Adipose tissue (tissue), 3 donors: ENCODE results near the gene FAM163A. TPM values are rescaled to one million over a fixed set of nuclear protein-coding genes. Genes with fewer than 3 reads are reported as not detected.
"Not testable (repeated sequence)": the region's sequence is repeated elsewhere in the genome, so short reads cannot be mapped to it uniquely, and the experiment has no call there.

Experiments used
- H3K27ac ChIP-seq: one replicate; pipeline ENCODE4 v1.5.1; 2013; ENCODE audit warnings: low read depth, low read length
- WGBS, 3 donors: extraction: QIAGEN DNeasy Blood & Tissue Kit; methylation state at CpG; one replicate each; pipeline ENCODE4 v1.1.7; 2013; 5-methylcytosine and 5-hydroxymethylcytosine counted together
- polyA plus RNA-seq, 3 donors: library from polyadenylated mRNA; stranded (reverse); fragments of 200-250 nt; gene quantifications; one replicate each; pipeline ENCODE4 v1.2.3, GENCODE V29; 2013
- donor health status: healthy with polysubstance abuse.
- donor health status: Bipolar disorder and iron deficiency.
- donor health status: healthy.

The FAM163A gene
- polyA plus RNA-seq, result under 1 TPM; 0.05 to 0.22 (median 0.06) TPM

DNA sequence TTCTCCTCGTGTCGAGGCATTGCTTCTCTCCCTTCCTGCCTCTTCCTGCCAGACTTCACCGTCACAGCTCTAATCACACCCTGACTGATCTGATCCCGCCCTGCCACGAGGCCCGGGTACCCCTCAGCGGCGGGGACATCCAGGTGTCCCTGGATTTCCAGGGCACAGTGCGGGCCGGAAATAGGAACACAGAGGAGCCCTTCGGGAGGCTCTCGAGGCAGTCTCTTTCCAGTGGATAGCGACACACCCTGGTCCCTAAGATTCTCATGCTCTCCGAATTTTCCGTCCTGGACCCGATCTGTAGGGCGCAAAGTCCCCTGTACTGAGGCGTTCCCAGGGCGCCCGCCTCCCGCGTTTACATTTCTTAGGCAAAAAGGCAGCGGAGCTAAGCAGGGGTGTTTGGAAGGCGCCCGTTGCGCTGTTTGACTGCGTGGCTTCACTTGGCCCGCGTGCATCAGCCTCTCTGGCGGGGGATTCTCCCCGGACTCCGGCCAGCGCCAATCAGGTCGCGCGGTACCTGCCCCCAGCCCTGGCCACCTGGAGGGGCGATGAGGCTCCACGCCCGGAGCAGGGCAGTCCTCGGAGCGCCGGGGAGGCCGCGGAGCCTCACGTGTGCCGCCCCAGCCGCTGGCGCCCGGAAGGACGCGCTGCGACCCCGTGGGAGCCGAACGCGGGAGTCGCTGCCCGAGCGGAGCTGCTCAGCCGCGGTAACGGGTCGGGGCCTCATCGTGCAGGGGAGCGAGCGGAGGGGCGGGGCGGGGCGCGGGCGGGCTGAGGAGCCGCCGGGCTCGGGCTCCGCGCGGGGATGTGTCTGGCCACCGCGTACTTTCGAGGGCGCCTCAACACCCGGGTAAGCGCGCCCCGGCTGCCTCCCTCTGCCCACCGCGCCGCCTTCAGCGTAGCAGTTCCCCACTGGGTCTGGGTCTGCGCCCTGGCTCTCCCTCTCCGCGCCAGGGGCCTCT is at the start of gene FAM163A:
Gene FAM163A, plus strand, starts transcription at position 575 of the 962 bp plus-strand sequence. CDS start 69,807 bp downstream, outside the sequence.
- 1 to 2% (median 1%) methylated on average over 81 to 92 of the region's 92 CpGs for WGBS, 3 donors
- no peak within 1 kb of the TSS for H3K27ac ChIP-seq

DNA sequence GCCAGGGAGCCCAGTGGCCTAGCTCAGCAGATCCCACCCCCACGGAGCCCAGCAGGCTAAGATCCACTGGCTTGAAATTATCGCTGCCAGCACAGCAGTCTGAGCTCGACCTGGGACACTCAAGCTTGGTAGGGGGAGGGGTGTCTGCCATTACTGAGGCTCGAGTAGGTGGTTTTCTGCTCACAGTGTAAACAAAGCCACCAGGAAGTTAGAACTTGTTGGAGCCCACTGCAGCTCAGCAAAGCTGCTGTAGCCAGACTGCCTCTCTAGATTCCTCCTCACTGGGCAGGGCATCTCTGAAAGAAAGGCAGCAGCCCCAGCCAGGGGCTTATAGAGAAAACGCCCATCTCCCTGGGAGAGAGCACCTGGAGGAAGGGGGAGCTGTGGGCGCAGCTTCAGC is 48.6 kb upstream of the FAM163A start:
- 45 to 58% (median 47%) methylated on average over 6 of the region's 6 CpGs for WGBS, 3 donors

DNA sequence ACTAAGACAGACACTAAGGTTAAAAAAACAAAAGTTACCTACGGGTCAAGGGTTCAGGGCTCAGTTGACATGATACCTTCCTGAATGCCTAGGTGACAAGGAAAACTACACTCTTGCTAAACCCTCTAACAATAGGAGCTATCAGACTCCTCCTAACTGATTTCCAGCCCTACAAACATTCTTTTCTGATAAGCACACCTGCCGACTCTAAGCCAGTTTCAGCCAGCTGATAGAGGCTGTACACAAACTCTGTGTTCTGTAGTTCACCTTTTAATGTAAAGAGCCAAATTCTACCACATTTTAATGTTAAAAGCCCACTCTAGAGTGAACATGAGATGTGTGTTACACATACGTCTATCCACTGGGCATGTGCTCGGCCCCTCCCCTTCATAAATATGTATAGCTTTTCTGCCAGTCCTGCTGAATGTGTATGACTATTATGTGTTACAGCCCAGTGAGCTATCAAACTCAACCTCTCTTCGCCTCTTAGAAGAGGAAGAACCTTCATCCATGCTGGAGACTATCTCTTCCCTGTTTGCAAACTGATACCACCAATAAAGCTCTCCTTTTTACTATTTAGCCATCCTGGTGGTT is 40.0 kb upstream of the FAM163A start:
- 67 to 83% (median 77%) methylated on average over 5 of the region's 5 CpGs for WGBS, 3 donors

More for the DNA sequence above, 48.6 kb upstream of the FAM163A start:
- H3K27ac ChIP-seq, result not testable (repeated sequence)

DNA sequence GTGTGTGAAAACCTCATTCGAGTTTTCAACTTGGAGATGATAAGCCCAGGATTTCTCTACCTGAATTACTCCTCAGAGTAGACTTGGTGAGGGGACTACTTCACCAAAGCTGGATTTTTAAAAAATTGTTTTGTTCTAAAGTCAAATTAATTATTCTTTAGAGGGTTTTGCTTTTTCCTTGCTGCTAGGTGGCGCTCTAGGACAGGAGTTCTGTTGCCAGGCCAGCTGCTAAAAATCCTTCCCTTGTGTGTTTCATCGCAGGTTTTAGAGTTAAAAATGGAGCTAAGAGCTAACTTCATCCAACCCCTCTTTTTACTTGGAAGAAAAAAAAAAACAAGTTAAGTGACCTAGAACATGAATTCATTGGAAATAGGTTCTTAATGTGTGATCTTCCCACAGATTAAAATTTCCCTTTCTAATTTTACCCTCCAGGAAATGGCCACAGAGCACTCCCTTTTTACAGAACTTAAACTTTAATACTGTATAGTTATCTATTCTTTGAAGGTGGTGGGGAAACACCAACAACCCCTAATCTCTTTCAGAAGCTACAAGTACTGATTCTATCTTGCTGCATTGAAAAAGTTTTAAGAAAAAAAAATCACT is 36.7 kb upstream of the FAM163A start:
- 0 to 1% (median 0%) methylated on average over 3 of the region's 3 CpGs for WGBS, 3 donors

More for the DNA sequence above, 40.0 kb upstream of the FAM163A start:
- H3K27ac ChIP-seq, result no peak overlapping the region

DNA sequence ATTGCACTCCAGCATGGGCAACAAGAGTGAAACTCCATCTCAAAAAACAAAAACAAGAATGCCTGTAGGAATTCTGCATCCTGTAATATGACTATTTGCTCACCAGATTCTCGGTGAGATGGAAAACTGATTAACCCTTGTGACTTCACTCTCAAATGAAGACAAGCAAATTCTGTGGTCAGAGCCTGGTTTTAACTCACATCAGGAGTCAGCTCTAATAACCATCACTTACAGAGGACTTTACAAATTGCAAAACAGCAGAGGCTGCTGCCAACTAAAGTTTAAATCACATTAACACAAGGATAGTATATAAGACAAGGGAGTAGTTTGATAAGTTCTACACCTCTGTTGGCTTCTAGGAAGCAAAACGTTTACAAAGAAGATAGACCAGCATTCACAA is 35.7 kb upstream of the FAM163A start:
- 53 to 69% (median 61%) methylated on average over 2 of the region's 2 CpGs for WGBS, 3 donors
- H3K27ac ChIP-seq, result no peak overlapping the region

More for the DNA sequence above, 36.7 kb upstream of the FAM163A start:
- no peak overlapping the region for H3K27ac ChIP-seq

DNA sequence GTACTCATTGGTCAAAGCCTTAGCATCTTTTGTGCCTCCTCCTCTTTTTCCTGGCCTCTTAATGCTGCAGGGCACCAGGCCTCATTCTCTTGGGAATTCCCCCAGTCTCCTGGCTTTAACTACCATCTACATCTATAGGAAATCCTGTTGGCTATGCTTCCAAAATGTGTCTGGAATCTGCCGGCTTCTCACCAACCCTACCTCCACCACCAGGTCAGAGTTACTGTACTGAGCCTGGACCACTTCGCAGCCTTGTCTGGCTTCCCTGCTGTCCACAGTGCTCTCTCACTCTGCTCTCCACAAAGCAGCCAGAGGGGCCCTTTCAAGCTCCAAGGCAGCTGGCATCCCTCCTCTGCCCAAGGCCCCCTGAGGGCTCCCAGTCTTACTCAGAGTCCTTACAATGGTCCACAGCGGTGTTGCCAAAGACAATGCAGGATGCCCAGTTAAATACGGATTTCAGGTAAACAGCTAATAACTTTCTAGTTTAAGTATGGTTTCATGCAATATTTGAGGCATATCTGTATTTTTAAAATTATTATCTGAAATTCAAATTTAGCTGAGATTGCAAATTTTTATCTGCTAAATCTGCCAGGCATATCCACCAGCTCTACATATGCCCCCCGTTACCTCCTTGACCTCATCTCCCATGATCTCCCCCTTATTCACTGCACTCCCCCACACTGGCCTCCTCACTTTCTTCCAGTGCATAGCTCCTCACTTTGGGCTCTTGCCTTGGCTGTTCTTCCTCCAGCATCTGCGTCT is 34.5 kb upstream of the FAM163A start:
- 76 to 88% (median 76%) methylated on average over 6 of the region's 6 CpGs for WGBS, 3 donors
- H3K27ac ChIP-seq, result no peak overlapping the region

DNA sequence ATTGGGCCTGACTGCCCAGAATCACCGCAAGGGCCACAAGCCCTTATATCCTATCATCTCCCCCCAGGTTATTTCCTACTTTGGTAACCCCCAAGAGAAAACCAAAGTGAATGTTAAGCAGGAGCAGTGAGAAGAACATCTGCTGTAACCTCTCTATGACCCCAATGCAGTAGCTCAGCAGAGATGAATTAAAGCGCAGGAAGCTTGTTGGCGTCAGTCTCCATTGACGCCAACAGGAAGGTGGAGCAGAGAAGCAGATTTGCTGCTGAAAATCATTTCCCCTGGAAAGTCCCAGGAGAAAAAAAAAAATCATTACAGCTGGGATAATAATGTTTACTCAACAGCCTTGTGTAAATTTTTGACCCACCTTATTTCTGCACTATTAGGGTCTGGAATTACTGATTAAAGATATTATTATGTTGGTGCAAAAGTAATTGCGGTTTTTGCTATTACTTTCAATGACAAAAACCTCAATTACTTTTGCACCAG is 33.2 kb upstream of the FAM163A start:
- 25 to 26% (median 25%) methylated on average over 5 of the region's 5 CpGs for WGBS, 3 donors
- no peak overlapping the region for H3K27ac ChIP-seq

DNA sequence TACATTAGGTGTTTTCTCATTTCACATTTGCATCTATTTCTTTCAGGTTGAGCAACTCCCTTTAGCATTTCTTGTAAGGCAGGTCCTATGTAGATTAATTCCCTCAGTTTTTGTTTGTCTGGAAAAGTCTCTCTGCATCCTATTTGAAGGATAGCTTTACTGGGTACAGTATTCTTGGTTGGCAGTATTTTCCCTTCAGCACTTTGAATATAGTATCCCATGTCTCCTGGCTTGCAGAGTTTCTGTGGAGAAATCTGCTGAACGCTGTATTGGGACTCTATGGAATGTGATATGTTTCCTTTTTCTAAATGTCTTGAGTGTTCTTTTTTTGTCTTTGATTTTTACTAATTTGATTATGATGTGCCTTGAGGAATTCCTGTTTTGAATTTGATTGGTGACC is 28.9 kb upstream of the FAM163A start:
- no peak overlapping the region for H3K27ac ChIP-seq
- WGBS, 3 donors, result 88 to 94% (median 88%) methylated on average over 1 of the region's 1 CpG

DNA sequence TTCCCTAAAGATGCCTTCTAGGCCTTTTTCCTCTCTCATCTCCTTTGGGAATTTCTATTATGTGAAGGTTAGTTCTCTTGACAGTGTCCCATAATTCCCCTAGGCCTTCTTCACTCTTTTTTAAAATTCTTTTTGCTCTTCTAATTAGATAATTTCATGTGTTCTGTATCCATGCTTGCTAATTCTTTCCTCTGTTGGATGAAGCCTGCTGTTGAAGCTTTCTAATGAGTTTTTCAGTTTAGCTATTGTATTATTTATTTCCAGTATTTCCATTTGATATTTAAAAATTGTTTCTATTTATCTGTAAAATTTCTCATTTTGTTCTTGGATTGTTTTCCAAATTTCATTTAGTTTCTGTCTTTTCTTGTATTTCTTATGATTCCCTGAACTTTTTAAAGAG is 28.5 kb upstream of the FAM163A start:
- no peak overlapping the region for H3K27ac ChIP-seq

DNA sequence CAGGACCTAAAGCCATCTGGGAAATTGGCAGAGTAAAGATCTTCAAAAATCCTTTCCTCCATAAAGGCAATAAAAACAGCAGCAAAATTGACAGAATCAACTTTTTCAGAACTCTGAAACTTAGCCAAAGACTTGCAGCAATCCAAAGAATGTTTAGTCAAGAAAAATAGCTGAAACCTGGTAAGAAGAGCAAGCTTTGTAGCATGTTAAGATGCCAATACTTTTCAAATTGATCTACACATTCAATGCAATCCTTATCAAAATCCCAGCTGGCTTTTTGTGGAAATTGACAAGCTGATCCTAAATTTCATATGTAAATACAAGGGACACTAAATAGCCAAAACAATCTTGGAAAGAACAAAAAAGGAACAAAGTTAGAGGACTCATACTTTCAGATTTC is 23.8 kb upstream of the FAM163A start:
- H3K27ac ChIP-seq, result no peak overlapping the region

DNA sequence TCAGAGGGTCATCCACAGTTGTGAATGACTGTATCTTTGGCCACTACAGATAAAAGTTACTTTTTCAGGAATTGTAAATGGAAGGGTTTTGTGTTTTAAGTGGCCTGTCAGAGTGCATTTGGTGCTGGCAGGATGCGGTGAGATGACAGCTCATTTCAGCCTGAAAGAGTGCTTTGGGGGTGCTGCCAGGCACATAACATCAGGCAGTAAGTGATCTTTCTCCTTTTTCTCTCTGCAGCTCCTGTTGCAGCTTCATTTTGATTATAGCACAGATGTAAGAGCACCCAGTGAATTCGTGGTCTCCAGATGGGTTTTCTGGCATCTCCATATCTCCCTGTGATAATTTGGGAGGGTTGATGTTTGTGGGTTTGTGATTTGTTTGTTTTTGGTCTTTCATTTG is 14.8 kb upstream of the FAM163A start:
- 35 to 65% (median 44%) methylated on average over 2 of the region's 2 CpGs for WGBS, 3 donors
- no peak overlapping the region for H3K27ac ChIP-seq

DNA sequence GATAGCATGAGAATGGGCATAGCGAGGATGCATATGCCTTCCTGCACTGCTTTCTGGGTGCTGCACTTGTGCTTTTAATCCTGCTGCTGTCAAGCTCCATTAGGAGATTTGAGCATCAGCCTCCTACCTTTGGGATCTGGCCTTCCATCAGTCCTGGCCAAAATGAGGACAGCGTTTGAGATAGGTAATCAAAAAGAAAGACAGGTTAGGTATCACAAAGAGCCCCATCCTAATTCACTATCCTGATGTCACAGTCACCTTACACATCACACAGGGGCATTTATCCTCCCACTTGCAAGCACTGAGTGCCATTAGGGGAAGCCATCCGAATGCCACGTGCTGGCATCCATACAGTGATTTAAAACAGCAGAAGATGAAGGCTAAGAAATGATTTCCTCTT is 13.2 kb upstream of the FAM163A start:
- WGBS, 3 donors, result 79 to 87% (median 86%) methylated on average over 4 of the region's 4 CpGs
- H3K27ac ChIP-seq, result no peak overlapping the region

DNA sequence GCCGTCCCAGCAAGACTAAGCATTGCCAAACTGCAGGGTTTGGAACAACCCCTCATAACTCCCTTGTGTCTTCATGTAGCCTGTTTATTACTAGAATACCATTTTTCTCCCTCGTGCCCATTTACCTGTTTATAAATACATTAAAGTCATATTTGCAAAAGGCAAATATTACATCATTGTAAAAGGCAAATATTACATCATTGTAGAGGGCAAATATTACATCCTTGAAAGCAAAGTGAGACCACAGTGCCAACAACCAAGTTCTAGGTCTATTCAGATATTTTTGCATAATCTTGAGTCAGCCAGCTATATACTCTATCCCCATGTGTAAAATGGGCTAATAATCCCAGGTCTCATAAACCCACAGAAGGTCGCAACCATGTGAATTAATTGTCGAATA is 11.4 kb upstream of the FAM163A start:
- WGBS, 3 donors, result 68 to 90% (median 83%) methylated on average over 4 of the region's 4 CpGs
- H3K27ac ChIP-seq, result no peak overlapping the region

DNA sequence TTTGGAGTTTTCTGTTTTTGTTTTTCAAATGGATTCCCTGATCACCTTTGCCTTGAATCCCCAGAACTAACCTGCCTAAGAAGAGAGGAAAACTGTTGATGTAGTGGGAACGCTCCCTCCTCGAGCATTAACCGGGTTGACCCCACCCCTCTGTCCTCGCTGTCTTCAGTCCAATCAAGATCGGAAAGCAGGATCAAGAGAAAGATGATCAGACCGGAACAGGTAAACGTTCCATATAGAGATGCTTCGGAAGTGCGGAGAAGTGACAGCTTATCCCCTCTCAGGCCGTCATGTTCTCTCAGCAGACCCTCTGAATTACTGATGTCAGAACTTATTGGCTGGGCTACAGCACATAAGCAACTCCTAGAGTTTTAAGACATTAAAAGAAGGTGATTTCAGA is 800 bp upstream of the FAM163A start:
- no peak overlapping the region for H3K27ac ChIP-seq
- 24 to 31% (median 30%) methylated on average over 10 of the region's 10 CpGs for WGBS, 3 donors

DNA sequence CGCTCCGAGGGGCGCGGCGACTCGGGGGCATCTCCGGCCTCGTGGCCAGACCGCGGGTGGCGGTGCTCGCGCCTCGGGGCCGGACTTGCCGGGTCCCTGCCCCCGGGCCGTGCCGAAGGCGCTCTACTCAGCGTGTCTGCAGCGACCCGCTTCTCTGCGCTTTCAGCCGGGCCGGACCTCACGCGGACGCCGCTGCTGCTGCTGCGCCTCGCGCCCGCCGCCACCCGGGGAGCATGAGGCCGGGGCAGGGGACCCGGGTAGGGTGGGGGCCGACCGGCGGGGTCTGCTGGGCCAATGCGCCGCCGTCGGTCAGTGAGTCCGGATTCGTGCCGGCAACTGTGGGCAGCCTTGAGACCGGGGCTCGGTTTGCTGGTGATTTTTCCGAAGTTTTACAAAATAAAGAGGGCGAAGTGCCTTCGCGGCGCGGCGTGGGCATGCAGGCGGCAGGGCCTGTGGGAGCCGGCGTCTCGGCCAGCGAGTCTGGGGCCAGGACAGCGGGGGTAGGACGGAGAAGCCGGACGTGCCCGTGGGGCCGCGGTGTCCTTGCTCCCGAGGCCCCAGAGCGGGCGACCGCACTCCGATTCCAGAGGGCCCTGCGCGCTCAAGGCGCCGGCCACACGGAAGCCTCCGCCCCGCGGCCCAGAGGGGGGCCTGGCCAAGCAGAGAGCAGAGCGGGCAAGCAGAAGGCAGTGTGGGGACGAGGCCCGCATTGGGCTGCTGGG is 749 bp downstream of the FAM163A start:
- no peak overlapping the region for H3K27ac ChIP-seq
- WGBS, 3 donors, result 2 to 4% (median 3%) methylated on average over 70 to 85 of the region's 85 CpGs

DNA sequence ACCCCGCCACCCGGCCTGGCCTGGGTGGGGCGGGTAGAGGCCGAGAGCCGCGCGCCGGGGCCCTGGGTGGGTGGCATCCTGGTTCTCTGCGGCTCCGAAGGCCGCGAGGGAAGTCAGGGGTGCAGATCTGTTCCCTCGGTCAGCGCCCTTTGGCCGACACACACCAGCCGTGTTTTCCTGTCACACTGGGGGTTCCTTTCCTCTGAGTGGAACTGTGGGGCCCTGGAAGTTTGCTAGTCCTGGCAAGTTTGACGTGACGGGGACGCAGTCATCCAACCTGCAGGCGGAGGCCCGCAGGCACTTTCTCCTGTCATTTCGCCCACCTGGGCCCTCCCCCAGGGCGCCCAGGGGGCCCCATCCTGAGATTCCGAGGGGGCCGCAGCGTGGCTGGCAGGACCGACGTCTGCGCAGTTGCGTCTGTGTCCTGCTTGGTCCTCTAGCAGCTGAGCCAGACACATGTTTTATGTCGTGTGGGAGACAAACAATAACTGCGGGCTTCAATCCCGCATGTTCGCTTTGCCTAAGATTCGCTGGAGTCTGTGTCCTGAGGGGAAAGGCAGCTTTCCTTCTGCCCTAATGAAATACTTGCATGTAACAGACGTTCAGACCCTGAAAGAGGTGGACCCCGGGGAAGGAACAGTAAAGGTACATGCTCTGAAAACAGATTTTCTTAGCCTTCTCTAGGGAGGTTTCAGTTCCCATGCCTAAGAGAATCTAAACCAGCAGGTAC is 1.5 kb downstream of the FAM163A start:
- 29 to 52% (median 40%) methylated on average over 37 of the region's 37 CpGs for WGBS, 3 donors
- H3K27ac ChIP-seq, result no peak overlapping the region

DNA sequence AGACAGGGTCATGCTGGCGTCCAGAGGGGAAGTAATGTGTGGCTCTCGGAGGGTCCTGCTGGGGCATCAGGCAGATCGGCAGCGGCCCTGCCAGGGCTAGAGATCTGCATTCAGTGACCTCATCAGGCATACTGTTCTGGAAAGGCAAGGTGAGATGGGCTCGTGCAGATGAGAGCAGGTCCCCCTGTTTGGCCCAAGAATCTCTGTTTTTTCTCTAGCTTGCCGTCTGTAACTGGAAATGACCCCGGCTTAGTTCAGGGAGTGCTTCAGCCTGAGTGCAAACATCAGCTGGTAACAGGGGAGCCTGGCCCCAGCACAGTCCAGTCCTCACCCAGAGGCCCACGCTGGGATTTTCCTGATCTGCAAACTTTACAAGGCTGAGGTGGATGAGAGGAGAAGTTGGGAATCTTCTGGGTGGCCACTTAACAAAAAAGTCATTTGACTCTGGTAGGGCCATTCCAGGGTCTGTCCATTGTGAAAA is 2.1 kb downstream of the FAM163A start:
- no peak overlapping the region for H3K27ac ChIP-seq
- 74 to 82% (median 80%) methylated on average over 8 of the region's 8 CpGs for WGBS, 3 donors
